H1 (cell line): ENCODE measurements around the gene SLC25A21. TPM values are rescaled to one million over a fixed set of nuclear protein-coding genes. Genes with fewer than 3 reads are reported as not detected.

ENCODE experiments used
- CTCF ChIA-PET: fragments of 300-600 bp; sonication (Branson Sonifier 250); formaldehyde crosslinking; loops from one replicate; lab custom pipeline; 2021; ENCODE audit not compliant: partially characterized antibody; lab: Charles Lee
- POLR2A ChIA-PET: fragments of 300-600 bp; sonication (Branson Sonifier 250); formaldehyde crosslinking; loops from one replicate; lab custom pipeline; 2021; ENCODE audit warnings: inconsistent platforms; ENCODE audit not compliant: partially characterized antibody; lab: Charles Lee
- DNase-seq, 2 experiments: peaks; one replicate each; pipeline versions ENCODE4 v3.0.0 to v3.0.0-alpha.2; 2010 to 2022; ENCODE audit warnings: low spot score in 2 of 2, low read depth in 1 of 2, mixed read lengths in 1 of 2
- FAIRE-seq: peaks from 2 replicates; lab custom pipeline; 2011; peaks lifted over from hg19 to GRCh38; lab: Jason Lieb, UNC
- H2AFZ ChIP-seq: 2 replicates; pipeline ENCODE4 v1.8.1; 2012; ENCODE audit warnings: low read length, inconsistent platforms
- H2AK5ac ChIP-seq: 2 replicates; pipeline ENCODE4 v1.6.1; 2013; ENCODE audit warnings: low read depth, low read length
- H2BK120ac ChIP-seq: replicated peaks from 2 replicates; pipeline ENCODE3; 2013; ENCODE audit warnings: low read depth, low read length, inconsistent platforms
- H2BK12ac ChIP-seq: 2 replicates; pipeline ENCODE4 v1.6.1; 2013; ENCODE audit warnings: low read depth, low read length
- H2BK15ac ChIP-seq: 2 replicates; pipeline ENCODE4 v1.6.1; 2013; ENCODE audit warnings: low read length
- H2BK20ac ChIP-seq: 2 replicates; pipeline ENCODE4 v1.6.1; 2013; ENCODE audit warnings: low read length
- H2BK5ac ChIP-seq: 2 replicates; pipeline ENCODE4 v1.6.1; 2013; ENCODE audit warnings: low read depth, low read length
- H3K14ac ChIP-seq: 2 replicates; pipeline ENCODE4 v1.6.1; 2013; ENCODE audit warnings: inconsistent platforms; ENCODE audit not compliant: insufficient read length
- H3K18ac ChIP-seq: 2 replicates; pipeline ENCODE4 v1.6.1; 2013; ENCODE audit warnings: low read length; ENCODE audit errors: extremely low read depth
- H3K23ac ChIP-seq: 2 replicates; pipeline ENCODE4 v1.6.1; 2013; ENCODE audit warnings: inconsistent platforms; ENCODE audit not compliant: insufficient read length
- H3K23me2 ChIP-seq: 2 replicates; pipeline ENCODE4 v1.6.1; 2013; ENCODE audit warnings: low read depth, low read length
- H3K27ac ChIP-seq: 2 replicates; pipeline ENCODE4 v1.6.1; 2011; ENCODE audit warnings: low read depth, low read length, inconsistent platforms
- H3K27me3 ChIP-seq, 4 experiments: replicated peaks in 1 of 4; 1 replicate in 1 of 4; 2 replicates in 3 of 4; pipeline versions ENCODE4 v1.6.1 to v1.8.1; 2011 to 2013; ENCODE audit warnings: low read length in 3 of 4, mild to moderate bottlenecking in 3 of 4, inconsistent platforms in 2 of 4, mixed read lengths in 2 of 4, moderate library complexity in 1 of 4; ENCODE audit not compliant: control insufficient read depth in 3 of 4, insufficient read depth in 3 of 4; ENCODE audit errors: extremely low read depth in 1 of 4
- H3K36me3 ChIP-seq, 4 experiments: 2 replicates each; pipeline versions ENCODE4 v1.6.1 to v1.8.1; 2011 to 2013; ENCODE audit warnings: mild to moderate bottlenecking in 4 of 4, low read length in 3 of 4, moderate library complexity in 2 of 4, control low read depth in 1 of 4, inconsistent platforms in 1 of 4; ENCODE audit not compliant: insufficient read depth in 4 of 4, control insufficient read depth in 2 of 4
- H3K4ac ChIP-seq: replicated peaks from 2 replicates; pipeline ENCODE3; 2013; ENCODE audit warnings: low read length, low read depth, mixed read lengths, inconsistent platforms; ENCODE audit not compliant: insufficient read length
- H3K4me1 ChIP-seq, 4 experiments: replicated peaks in 1 of 4; 1 replicate in 1 of 4; 2 replicates in 3 of 4; pipeline versions ENCODE4 v1.6.1 to v1.8.1; 2011 to 2013; ENCODE audit warnings: low read length in 3 of 4, inconsistent platforms in 2 of 4, mixed read lengths in 1 of 4; ENCODE audit not compliant: insufficient read depth in 4 of 4, control insufficient read depth in 3 of 4
- H3K4me2 ChIP-seq, 2 experiments: 2 replicates each; pipeline versions ENCODE4 v1.6.1 to v1.8.1; 2011 to 2013; ENCODE audit warnings: low read depth in 2 of 2, low read length in 2 of 2, control low read depth in 1 of 2, inconsistent platforms in 1 of 2, mild to moderate bottlenecking in 1 of 2; ENCODE audit not compliant: insufficient read depth in 1 of 2
- H3K4me3 ChIP-seq, 4 experiments: fragments of 200-600, 300-600 bp in 1 of 4; sonication (generic), shearing (Covaris generic), sonication (Bioruptor Twin) in 1 of 4; 2 replicates each; pipeline versions ENCODE4 v1.5.1 to v1.8.1; 2011 to 2016; ENCODE audit warnings: low read length in 4 of 4, low read depth in 3 of 4, control low read depth in 2 of 4, inconsistent platforms in 2 of 4, mild to moderate bottlenecking in 2 of 4, mixed read lengths in 1 of 4, moderate library complexity in 1 of 4; ENCODE audit not compliant: insufficient read depth in 2 of 4; ENCODE audit errors: extremely low read depth in 1 of 4
- H3K56ac ChIP-seq: replicated peaks from 2 replicates; pipeline ENCODE3; 2013; ENCODE audit warnings: low read depth, mild to moderate bottlenecking, mixed read lengths, low read length, inconsistent platforms; ENCODE audit not compliant: insufficient read length
- H3K79me1 ChIP-seq: 2 replicates; pipeline ENCODE4 v1.6.1; 2013; ENCODE audit warnings: low read depth, low read length, control low read depth
- H3K79me2 ChIP-seq, 2 experiments: 2 replicates each; pipeline versions ENCODE4 v1.6.1 to v1.8.1; 2012 to 2013; ENCODE audit warnings: low read length in 2 of 2, mild to moderate bottlenecking in 2 of 2, inconsistent platforms in 1 of 2; ENCODE audit not compliant: insufficient read depth in 2 of 2, control insufficient read depth in 1 of 2
- H3K9ac ChIP-seq, 4 experiments: replicated peaks in 1 of 4; 1 replicate in 1 of 4; 2 replicates in 3 of 4; pipeline versions ENCODE4 v1.6.1 to v1.8.1; 2011 to 2013; ENCODE audit warnings: low read depth in 3 of 4, low read length in 3 of 4, control low read depth in 2 of 4, mild to moderate bottlenecking in 2 of 4, moderate library complexity in 2 of 4, inconsistent platforms in 1 of 4; ENCODE audit errors: extremely low read depth in 1 of 4
- H3K9me3 ChIP-seq, 2 experiments: 2 replicates each; pipeline versions ENCODE4 v1.6.1 to v1.8.1; 2012 to 2013; ENCODE audit warnings: mild to moderate bottlenecking in 2 of 2, moderate library complexity in 2 of 2, control low read depth in 1 of 2, inconsistent platforms in 1 of 2, low read depth in 1 of 2, low read length in 1 of 2, mixed read lengths in 1 of 2; ENCODE audit not compliant: insufficient read depth in 2 of 2
- H4K20me1 ChIP-seq, 2 experiments: replicated peaks in 1 of 2; 2 replicates each; pipeline versions ENCODE3 to v1.8.1; 2011 to 2013; ENCODE audit warnings: inconsistent platforms in 2 of 2, low read length in 2 of 2, mild to moderate bottlenecking in 1 of 2; ENCODE audit not compliant: insufficient read depth in 2 of 2, control insufficient read depth in 1 of 2
- H4K5ac ChIP-seq: 2 replicates; pipeline ENCODE4 v1.6.1; 2013; ENCODE audit warnings: low read length, low read depth, mixed read lengths, inconsistent platforms; ENCODE audit not compliant: insufficient read length
- H4K8ac ChIP-seq: 2 replicates; pipeline ENCODE4 v1.8.0; 2013; ENCODE audit warnings: mild to moderate bottlenecking, moderate library complexity, low read length, inconsistent platforms; ENCODE audit not compliant: insufficient read depth; ENCODE audit errors: extremely low read depth
- H4K91ac ChIP-seq: replicated peaks from 2 replicates; pipeline ENCODE3; 2013; ENCODE audit warnings: low read length, mixed read lengths, inconsistent platforms; ENCODE audit not compliant: insufficient read length
- CBX5 ChIP-seq: fragments of 300-800, 300-1000 bp; sonication (generic); IDR thresholded peaks from 2 replicates; pipeline ENCODE4 v1.7.1; 2016; ENCODE audit warnings: antibody characterized with exemption, low read length, low read depth
- CHD2 ChIP-seq: IDR thresholded peaks from 2 replicates; pipeline ENCODE4 v1.6.1; 2012; ENCODE audit warnings: low read length, improper control_type of control experiment
- GTF2F1 ChIP-seq: IDR thresholded peaks from 2 replicates; pipeline ENCODE4 v1.6.1; 2012; ENCODE audit warnings: low read depth, low read length, improper control_type of control experiment, borderline replicate concordance
- JUN ChIP-seq: IDR thresholded peaks from 2 replicates; pipeline ENCODE4 v1.6.1; 2011; ENCODE audit warnings: low read depth, mild to moderate bottlenecking, improper control_type of control experiment, low read length
- KDM4A ChIP-seq: IDR thresholded peaks from one replicate; pipeline ENCODE4 v1.7.1; 2012; ENCODE audit warnings: low read depth, mild to moderate bottlenecking, moderate library complexity, low read length, inconsistent platforms; ENCODE audit not compliant: severe bottlenecking
- SRF ChIP-seq: IDR thresholded peaks from 2 replicates; pipeline ENCODE4 v1.6.1; 2011; ENCODE audit warnings: mild to moderate bottlenecking, low read depth, low read length, moderate library complexity
- TAF7 ChIP-seq: optimal IDR thresholded peaks from 2 replicates; pipeline ENCODE3; 2011; ENCODE audit warnings: low read depth, mild to moderate bottlenecking, inconsistent platforms, low read length, moderate library complexity, borderline replicate concordance
- WGBS, 2 experiments: shearing (Covaris generic) in 1 of 2; methylation state at CpG; one replicate each; pipeline versions ENCODE4 v1.1.6 to v1.1.7; 2013 to 2015; ENCODE audit warnings: low lambda C conversion rate in 2 of 2, mixed read lengths in 2 of 2, inconsistent platforms in 1 of 2, low coverage in 1 of 2, missing lambda C conversion rate in 1 of 2; ENCODE audit not compliant: insufficient replicate concordance in 2 of 2, insufficient coverage in 1 of 2, insufficient read length in 1 of 2; ENCODE audit errors: extremely low coverage in 1 of 2, missing lambda C conversion rate in 1 of 2; 5-methylcytosine and 5-hydroxymethylcytosine counted together
- polyA plus RNA-seq, 7 experiments: library from polyadenylated mRNA; depleted of rRNA in 3 of 7; stranded (reverse) in 5 of 7; unstranded in 2 of 7; fragments of >200 nt in 5 of 7; fragments of 200-250 nt in 2 of 7; gene quantifications; 1 replicate in 5 of 7; 2 replicates in 1 of 7; 4 replicates in 1 of 7; pipeline versions ENCODE4 v1.2.1 to v1.2.3, GENCODE V29; 2011 to 2013; ENCODE audit warnings: missing spikeins in 2 of 7, mixed read lengths in 2 of 7
- total RNA-seq: library from RNA; stranded (reverse); fragmentation: NEBNext Ultra II Directional; extraction: Animal tissue kit (Norgen Biotek cat#: 25700); gene quantifications from 2 replicates; pipeline ENCODE4 v1.2.1, GENCODE V29; 2021
- TF ChIP-seq, protein P1 (sequence below), 3 experiments: IDR thresholded peaks; 1 replicate in 2 of 3; 2 replicates in 1 of 3; pipeline versions ENCODE4 v1.5.1 to v1.6.1; 2011; ENCODE audit warnings: low read length in 3 of 3, mild to moderate bottlenecking in 3 of 3, inconsistent platforms in 2 of 3, low read depth in 1 of 3, moderate library complexity in 1 of 3; ENCODE audit not compliant: insufficient read depth in 1 of 3; ENCODE audit errors: control extremely low read depth in 1 of 3

SLC25A21 gene
- total and polyA plus RNA-seq, 2 of the 8 experiments (the other 6 are each of a cell fraction or from before 2014, with no cell fraction given) = 6.9 to 15.7 TPM

GRCh38 chr14:37131205-37131604 lies 41.2 kb downstream of the SLC25A21 start:
- DNase-seq (no peak), FAIRE-seq (no peak)
- Histone ChIP-seq H2BK12ac (no peak overlapping the region), H3K23ac (no peak overlapping the region), H2BK5ac (no peak overlapping the region), H2BK120ac (no peak overlapping the region), H3K27me3 (no peaks in the 10 kb centered on the region), H3K9me3 (no peaks in the 10 kb centered on the region), H2BK15ac (no peak overlapping the region), H2BK20ac (no peak overlapping the region), H3K79me2 (no peaks in the 10 kb centered on the region), H3K36me3 (no peaks in the 10 kb centered on the region), H4K91ac (no peak overlapping the region), H3K79me1 (no peaks in the 10 kb centered on the region), H3K56ac (no peak overlapping the region), H3K4me1 (no peaks in the 10 kb centered on the region), H4K20me1 (peaks cover 0 to 3% of the 10 kb centered on the region in 2 experiments), H4K8ac (no peak overlapping the region), H3K4ac (no peak overlapping the region), H3K9ac (no peak overlapping the region), H3K4me2 (no peak overlapping the region), H3K4me3 (no peak overlapping the region), H4K5ac (no peak overlapping the region), H3K27ac (no peak overlapping the region), H2AFZ (no peak overlapping the region), H2AK5ac (no peak overlapping the region), H3K14ac (no peak overlapping the region), H3K18ac (no peak overlapping the region), H3K23me2 (peaks cover 2% of the 10 kb centered on the region; the same call in 1 of the 2 replicates)
- CTCF ChIA-PET = no interaction called here
- WGBS, 2 experiments = 91% methylated on average over 2 of the region's 2 CpGs; no CpG with 5 or more reads in 1 of the 2 experiments
- POLR2A ChIA-PET = no interaction called here
- TF ChIP-seq GTF2F1 = no peak
- TF ChIP-seq, protein P1, sequence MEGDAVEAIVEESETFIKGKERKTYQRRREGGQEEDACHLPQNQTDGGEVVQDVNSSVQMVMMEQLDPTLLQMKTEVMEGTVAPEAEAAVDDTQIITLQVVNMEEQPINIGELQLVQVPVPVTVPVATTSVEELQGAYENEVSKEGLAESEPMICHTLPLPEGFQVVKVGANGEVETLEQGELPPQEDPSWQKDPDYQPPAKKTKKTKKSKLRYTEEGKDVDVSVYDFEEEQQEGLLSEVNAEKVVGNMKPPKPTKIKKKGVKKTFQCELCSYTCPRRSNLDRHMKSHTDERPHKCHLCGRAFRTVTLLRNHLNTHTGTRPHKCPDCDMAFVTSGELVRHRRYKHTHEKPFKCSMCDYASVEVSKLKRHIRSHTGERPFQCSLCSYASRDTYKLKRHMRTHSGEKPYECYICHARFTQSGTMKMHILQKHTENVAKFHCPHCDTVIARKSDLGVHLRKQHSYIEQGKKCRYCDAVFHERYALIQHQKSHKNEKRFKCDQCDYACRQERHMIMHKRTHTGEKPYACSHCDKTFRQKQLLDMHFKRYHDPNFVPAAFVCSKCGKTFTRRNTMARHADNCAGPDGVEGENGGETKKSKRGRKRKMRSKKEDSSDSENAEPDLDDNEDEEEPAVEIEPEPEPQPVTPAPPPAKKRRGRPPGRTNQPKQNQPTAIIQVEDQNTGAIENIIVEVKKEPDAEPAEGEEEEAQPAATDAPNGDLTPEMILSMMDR (IDR thresholded peaks at IDR 0.05; ENCODE audit: control extremely low read depth in 1 of 3, insufficient read depth in 1 of 3, low read depth in 1 of 3, low read length in 3 of 3) = no peak
- TF ChIP-seq TAF7 = no peak
- TF ChIP-seq JUN = no peak
- no peak for TF ChIP-seq KDM4A
- no peak for TF ChIP-seq SRF
- no peak for TF ChIP-seq CHD2
- no peak for TF ChIP-seq CBX5
